AG09309 (cell line): ENCODE measurements around the gene ZNF76.

ENCODE experiments used
- DNase-seq: peaks from one replicate; pipeline ENCODE4 v3.0.0-alpha.2; 2010; ENCODE audit warnings: low read depth
- H3K4me3 ChIP-seq: 2 replicates; pipeline ENCODE4 v1.5.1; 2011; ENCODE audit warnings: mild to moderate bottlenecking, low read depth, low read length, moderate library complexity; ENCODE audit not compliant: control insufficient read depth
- CTCF ChIP-seq: IDR thresholded peaks from 2 replicates; pipeline ENCODE4 v1.5.1; 2011; ENCODE audit warnings: mild to moderate bottlenecking, low read depth, low read length, inconsistent platforms; ENCODE audit not compliant: insufficient read depth, control insufficient read depth; ENCODE audit errors: missing control alignments

The ZNF76 gene

GRCh38 chr6:35216412-35216732 is 43.2 kb upstream of the ZNF76 start:
- no peak for DNase-seq
- no peak overlapping the region for H3K4me3 ChIP-seq
- TF ChIP-seq CTCF, result no peak

- no peak for DNase-seq
- no peak for TF ChIP-seq CTCF
- H3K4me3 ChIP-seq, result no peak overlapping the region; the same call in 1 of the 2 replicates
Measured at GRCh38 chr6:35216851-35217811, 42.4 kb upstream of the ZNF76 start.

GRCh38 chr6:35218021-35218420 is 41.5 kb upstream of the ZNF76 start:
- TF ChIP-seq CTCF, result no peak
- no peak for DNase-seq
- H3K4me3 ChIP-seq, result no peak overlapping the region

GRCh38 chr6:35218456-35218855 is 41.1 kb upstream of the ZNF76 start:
- no peak for DNase-seq
- TF ChIP-seq CTCF, result no peak
- H3K4me3 ChIP-seq, result no peak overlapping the region

GRCh38 chr6:35219683-35220326 is 39.7 kb upstream of the ZNF76 start:
- no peak for DNase-seq
- H3K4me3 ChIP-seq, result no peak overlapping the region
- no peak for TF ChIP-seq CTCF

- no peak for TF ChIP-seq CTCF
- H3K4me3 ChIP-seq, result no peak overlapping the region
- no peak for DNase-seq
Measured at GRCh38 chr6:35220711-35221110, 38.8 kb upstream of the ZNF76 start.

- no peak overlapping the region for H3K4me3 ChIP-seq
- no peak for TF ChIP-seq CTCF
- no peak for DNase-seq
Measured at GRCh38 chr6:35223396-35223795, 36.1 kb upstream of the ZNF76 start.
